ENCODE measurements around the gene LY6G6C. TPM values are rescaled to one million over a fixed set of nuclear protein-coding genes. Genes with fewer than 3 reads are reported as not detected.

Gene LY6G6C
- total and polyA plus RNA-seq, 9 donors: 0.17 to 4.9 (median 1.0) TPM; not detected in 6

DNA sequence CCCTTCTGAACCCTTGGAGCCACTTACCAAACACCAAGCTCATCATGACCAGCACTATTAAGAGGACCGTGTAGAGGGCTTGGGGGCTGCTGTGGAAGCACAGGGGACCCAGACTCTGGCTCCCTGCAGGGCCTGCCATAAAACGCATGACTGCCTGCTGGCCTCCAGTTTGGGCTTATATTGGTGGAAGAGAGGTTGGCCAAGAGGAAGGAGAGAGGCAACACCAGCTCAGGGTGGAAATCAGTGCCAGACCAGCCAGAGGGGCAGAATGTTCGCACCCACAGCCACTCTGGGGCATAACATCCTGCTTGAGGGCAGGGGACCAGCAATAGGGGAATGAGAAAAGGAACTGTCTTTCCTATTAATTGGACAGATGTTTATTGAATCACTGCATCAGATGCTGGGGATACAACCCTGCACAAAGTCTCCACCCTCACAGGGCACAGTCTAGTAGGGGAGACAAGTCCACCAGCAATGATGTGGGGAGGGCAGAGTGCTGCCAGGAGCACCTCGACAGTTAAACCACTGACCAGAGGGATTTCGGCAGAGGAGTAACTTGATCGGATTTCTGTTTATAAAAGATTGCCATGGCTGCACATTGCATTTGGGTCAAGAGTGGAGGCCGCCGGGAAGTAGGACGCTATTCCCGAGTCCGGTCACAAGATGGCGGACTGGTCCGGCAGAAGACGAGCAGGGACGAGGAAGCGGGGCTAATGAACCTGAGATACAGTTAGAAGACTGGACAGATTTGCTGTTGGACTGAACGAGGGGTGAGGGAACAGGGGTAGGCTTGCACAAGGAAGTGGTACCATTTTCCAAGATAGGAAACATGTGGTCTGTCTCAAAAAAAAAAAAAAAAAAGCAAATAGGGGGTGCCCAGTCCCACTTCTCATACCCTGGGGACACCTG is 41.1 kb downstream of the LY6G6C start, which contains the start of gene LY6G5C:
Gene LY6G5C (minus strand): TSS at position 842 of the 909 bp plus-strand sequence. CDS start 694 bp downstream, at position 148.
- DNase-seq: peak; percentile 77 to 87 (median 83)
- peaks cover 3% of the 10 kb centered on the region for H3K4me1 ChIP-seq (ENCODE audit: insufficient read depth)
- H3K4me3 ChIP-seq: peak within 1 kb of the TSS; percentile 48
- intact Hi-C loops (cut with DNase I): loop anchor here in 3 of 4 donors (5.0 to 10.0 kb wide), 2 partner anchors 152 to 184 kb away; partner anchors contain the start of gene NEU1 (in 2 of the 3)
- no peaks in the 10 kb centered on the region for H3K27me3 ChIP-seq
- H3K9me3 ChIP-seq: no peaks in the 10 kb centered on the region
- whole genome bisulfite sequencing, 3 donors: 12% methylated on average over 17 of the region's 17 CpGs
- peak within 1 kb of the TSS; percentile 71 to 73 for H3K27ac ChIP-seq
- no peaks in the 10 kb centered on the region for H3K36me3 ChIP-seq
- TF ChIP-seq POLR2A (IDR thresholded peaks at IDR 0.05) (no peak), EP300 (IDR thresholded peaks at IDR 0.05) (no peak)
- TF ChIP-seq, protein P1, sequence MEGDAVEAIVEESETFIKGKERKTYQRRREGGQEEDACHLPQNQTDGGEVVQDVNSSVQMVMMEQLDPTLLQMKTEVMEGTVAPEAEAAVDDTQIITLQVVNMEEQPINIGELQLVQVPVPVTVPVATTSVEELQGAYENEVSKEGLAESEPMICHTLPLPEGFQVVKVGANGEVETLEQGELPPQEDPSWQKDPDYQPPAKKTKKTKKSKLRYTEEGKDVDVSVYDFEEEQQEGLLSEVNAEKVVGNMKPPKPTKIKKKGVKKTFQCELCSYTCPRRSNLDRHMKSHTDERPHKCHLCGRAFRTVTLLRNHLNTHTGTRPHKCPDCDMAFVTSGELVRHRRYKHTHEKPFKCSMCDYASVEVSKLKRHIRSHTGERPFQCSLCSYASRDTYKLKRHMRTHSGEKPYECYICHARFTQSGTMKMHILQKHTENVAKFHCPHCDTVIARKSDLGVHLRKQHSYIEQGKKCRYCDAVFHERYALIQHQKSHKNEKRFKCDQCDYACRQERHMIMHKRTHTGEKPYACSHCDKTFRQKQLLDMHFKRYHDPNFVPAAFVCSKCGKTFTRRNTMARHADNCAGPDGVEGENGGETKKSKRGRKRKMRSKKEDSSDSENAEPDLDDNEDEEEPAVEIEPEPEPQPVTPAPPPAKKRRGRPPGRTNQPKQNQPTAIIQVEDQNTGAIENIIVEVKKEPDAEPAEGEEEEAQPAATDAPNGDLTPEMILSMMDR (IDR thresholded peaks at IDR 0.05): peak in 2 of 3 donors; percentile 72 to 79

- intact Hi-C loops (cut with DNase I): loop anchor here in 1 of 4 donors (10.0 kb wide), 1 partner anchor 287 kb away; no protein-coding TSS in a partner anchor
- WGBS, 3 donors: 56 to 65% (median 62%) methylated on average over 8 of the region's 8 CpGs
These were observed 43.6 kb downstream of the LY6G6C start for GRCh38 chr6:31677955-31678354.

GRCh38 chr6:31676904-31677303 is 44.6 kb downstream of the LY6G6C start:
- no peaks in the 10 kb centered on the region for H3K27me3 ChIP-seq
- H3K4me1 ChIP-seq (ENCODE audit: insufficient read depth): peaks cover 2% of the 10 kb centered on the region
- H3K27ac ChIP-seq: no peak overlapping the region
- no peak overlapping the region for H3K4me3 ChIP-seq
- intact Hi-C loops (cut with DNase I): loop anchor here in 1 of 4 donors (10.0 kb wide), 1 partner anchor 288 kb away; no protein-coding TSS in a partner anchor
- DNase-seq: no peak
- no peaks in the 10 kb centered on the region for H3K9me3 ChIP-seq
- WGBS, 3 donors: 58 to 69% (median 69%) methylated on average over 6 of the region's 6 CpGs
- H3K36me3 ChIP-seq: no peaks in the 10 kb centered on the region
- TF ChIP-seq POLR2A (IDR thresholded peaks at IDR 0.05): no peak
- TF ChIP-seq, protein P1 (IDR thresholded peaks at IDR 0.05): no peak
- no peak for TF ChIP-seq EP300 (IDR thresholded peaks at IDR 0.05)

More at GRCh38 chr6:31677955-31678354, 43.6 kb downstream of the LY6G6C start:
- H3K4me3 ChIP-seq: no peak overlapping the region
- TF ChIP-seq, protein P1 (IDR thresholded peaks at IDR 0.05): no peak
- no peak for TF ChIP-seq POLR2A (IDR thresholded peaks at IDR 0.05)
- no peak for TF ChIP-seq EP300 (IDR thresholded peaks at IDR 0.05)
- no peaks in the 10 kb centered on the region for H3K27me3 ChIP-seq
- no peak for DNase-seq
- peaks cover 2% of the 10 kb centered on the region for H3K4me1 ChIP-seq (ENCODE audit: insufficient read depth)
- no peaks in the 10 kb centered on the region for H3K36me3 ChIP-seq
- no peaks in the 10 kb centered on the region for H3K9me3 ChIP-seq
- H3K27ac ChIP-seq: no peak overlapping the region

- DNase-seq: no peak
- intact Hi-C loops (cut with DNase I): loop anchor here in 1 of 4 donors (10.0 kb wide), 1 partner anchor 288 kb away; no protein-coding TSS in a partner anchor
- WGBS, 3 donors: 80 to 85% (median 84%) methylated on average over 4 of the region's 4 CpGs
- Histone ChIP-seq H3K4me3 (no peak overlapping the region), H3K27ac (no peak overlapping the region), H3K27me3 (no peaks in the 10 kb centered on the region), H3K4me1 (ENCODE audit: insufficient read depth) (peaks cover under 1% of the 10 kb centered on the region), H3K9me3 (no peaks in the 10 kb centered on the region), H3K36me3 (no peaks in the 10 kb centered on the region)
- no peak for TF ChIP-seq POLR2A (IDR thresholded peaks at IDR 0.05)
- TF ChIP-seq EP300 (IDR thresholded peaks at IDR 0.05): no peak
These were observed 45.1 kb downstream of the LY6G6C start for GRCh38 chr6:31676322-31676903.
